ELR (cell line): ENCODE measurements around the gene CDH6.

Source experiments
- DNase-seq: peaks from one replicate; pipeline ENCODE4 v3.0.0-alpha.2; 2015; ENCODE audit warnings: low read depth

The CDH6 gene

DNA sequence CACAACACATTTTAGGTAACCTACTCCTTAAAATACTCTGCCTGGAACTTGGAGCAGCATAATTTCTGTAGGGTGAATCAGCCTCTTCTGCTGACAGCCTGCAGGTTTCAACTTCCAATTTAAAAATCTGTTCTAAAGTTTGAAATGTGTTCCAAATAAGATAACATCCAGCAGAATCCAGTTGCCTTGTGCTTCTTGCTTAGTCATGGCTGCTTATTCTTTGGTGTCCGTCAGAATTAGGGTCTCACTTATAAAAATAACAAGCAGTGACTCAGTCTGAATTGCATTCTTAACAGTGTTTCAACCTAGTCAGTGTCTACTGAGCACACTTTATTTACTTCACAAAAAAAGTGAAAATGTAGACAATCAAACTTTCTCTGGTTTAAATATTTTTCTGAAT lies 3.7 kb downstream of the CDH6 start:
- no peak for DNase-seq

DNA sequence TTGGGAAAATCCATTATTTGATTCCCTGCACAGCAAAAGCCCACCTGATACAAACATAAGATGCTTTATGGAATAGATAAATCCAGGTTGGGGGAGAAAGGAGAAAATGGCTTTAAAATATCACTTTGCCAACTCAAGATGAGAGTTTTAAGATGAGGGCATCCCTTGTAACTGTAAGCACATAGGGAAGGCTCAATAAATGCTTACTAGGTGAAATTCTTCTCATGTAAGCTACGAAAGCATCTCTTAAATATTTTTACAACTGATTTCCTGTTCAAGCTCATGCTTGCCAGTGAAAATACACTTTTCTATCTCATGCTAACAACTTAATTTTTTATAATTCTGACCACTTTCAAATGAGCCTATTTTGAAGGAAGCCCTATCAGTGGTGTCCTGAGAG lies 11.5 kb downstream of the CDH6 start:
- DNase-seq, result no peak

DNA sequence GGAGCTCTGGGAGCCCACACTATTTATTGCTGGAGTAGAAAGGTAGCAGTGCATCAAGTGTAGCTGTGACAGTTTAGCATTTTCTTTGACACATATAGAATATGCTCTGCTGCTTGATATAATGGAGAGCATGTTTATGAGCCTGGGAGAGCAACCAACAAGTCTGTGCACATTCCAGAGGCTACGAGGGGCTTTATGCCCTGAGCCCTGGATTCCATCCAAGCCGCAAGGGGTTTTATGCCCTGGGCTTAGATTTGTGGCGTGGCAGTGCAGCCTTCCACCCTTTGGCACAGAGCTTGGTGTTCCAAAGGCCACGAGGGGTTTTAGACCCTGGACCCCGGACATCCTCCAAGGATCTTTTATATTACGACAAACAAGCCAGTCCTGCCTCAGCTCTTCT lies 14.6 kb downstream of the CDH6 start:
- no peak for DNase-seq

DNA sequence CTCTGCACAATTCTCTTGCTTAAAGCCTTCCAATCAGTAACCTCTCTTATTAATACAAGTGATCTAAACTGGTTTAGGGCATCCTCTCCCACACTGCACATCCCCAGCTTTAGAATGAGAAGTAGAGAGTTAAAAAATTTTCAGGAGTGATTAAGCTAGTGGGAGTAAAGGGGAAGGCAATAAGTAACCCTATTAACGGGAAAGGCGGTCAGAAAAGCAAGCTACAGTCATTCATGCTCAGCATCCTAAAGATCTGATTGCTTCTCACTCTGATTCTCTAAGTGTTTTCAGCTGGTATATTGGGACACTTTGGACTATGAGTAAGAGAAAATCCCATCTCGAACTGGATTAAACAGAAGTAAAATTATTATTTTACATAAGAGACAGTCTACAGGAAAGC lies 15.8 kb downstream of the CDH6 start:
- no peak for DNase-seq

DNA sequence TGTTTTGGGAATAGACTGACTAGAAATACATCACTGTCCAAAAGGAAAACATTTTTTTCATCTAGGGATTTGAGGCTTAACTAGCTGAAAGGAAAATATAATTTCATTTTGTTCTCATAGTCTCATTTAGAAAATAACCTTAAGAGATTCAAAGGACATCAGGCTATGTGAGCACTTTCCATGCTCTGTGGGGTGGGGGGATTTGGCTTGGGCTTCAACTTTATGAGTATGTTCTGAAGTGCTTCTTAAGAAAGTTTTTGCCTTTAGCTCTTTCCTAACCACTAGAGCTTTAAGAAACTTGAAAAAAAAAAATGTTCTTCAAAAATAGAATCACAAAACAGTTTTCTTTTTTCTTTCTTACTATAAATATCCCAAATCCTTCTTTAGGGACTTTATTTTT lies 17.6 kb downstream of the CDH6 start:
- DNase-seq, result no peak

DNA sequence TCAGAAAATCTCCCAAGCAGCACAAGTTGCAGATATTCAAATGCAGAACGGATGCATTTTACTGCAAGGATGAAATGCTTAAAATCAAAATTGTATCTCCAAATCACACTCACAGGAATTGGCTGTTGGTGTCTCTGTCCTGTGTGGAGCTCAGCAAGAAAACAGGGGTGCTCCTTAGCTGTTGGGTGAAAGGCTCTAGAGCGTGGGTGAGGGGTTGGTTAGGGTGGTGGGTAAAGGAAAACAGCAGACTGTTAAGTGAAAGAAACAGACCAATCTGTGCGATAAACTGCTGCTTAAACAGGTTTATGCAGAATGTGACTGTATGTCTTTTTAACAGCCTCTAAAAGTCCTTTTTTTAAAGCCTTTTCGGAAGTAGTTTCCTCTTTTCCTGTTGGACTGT lies 19.8 kb downstream of the CDH6 start:
- DNase-seq, result no peak

DNA sequence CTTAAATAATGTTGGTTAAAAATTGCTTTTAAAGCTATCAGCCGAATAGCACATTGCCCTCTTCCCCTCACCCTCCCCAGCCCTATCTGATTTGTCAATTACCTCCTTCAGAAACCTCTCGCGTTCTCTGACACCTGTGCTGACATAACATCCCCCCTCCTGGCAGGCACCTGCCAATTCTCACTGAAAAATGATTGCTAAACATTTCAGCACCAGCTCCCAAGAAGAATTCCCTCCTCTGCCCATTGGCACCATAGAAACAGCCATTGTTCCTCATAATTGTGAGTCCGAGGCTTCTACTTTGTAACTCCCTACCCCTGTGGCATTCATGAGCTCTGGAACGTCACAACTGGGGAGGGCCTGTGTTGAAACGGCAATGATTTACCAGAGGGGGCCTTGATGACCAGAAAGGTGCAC lies 20.2 kb downstream of the CDH6 start:
- DNase-seq, result no peak

DNA sequence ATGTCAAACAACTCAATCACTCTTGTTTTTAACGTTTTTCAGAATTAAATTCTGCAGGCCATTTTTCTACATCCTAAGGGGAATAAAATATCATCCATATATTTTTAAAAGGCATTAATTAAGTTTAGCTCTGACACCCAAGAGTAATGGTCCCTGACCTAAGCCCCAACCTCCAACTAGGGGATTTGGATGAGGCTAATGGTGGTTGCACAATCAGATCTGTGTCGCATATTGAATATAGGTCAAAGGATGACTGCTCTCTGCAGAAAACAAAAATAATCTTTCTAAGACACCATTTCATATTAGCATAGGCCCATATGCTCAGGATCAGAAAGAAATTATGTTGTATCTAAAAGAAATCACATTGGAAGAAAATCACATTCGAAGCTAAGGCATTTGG lies 20.7 kb downstream of the CDH6 start:
- DNase-seq, result no peak

DNA sequence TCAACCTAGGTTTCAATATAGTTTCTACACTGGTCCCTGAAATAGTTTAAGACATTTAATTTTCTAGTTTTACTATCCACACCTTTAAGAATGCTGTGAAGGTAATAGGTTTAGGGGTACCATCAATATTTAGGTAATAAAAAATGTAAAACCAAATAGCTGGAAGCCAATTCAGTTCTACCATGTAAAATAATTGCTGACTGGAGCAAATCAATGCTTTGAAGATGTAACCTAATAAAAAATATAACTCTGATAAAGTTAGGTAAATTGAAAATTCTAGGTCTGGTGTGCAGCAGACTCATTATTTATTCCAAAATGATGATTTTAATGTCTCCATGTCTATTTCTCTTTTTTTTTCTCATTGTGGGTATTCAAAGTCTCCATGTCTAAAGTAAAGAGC lies 21.8 kb downstream of the CDH6 start:
- DNase-seq, result no peak

DNA sequence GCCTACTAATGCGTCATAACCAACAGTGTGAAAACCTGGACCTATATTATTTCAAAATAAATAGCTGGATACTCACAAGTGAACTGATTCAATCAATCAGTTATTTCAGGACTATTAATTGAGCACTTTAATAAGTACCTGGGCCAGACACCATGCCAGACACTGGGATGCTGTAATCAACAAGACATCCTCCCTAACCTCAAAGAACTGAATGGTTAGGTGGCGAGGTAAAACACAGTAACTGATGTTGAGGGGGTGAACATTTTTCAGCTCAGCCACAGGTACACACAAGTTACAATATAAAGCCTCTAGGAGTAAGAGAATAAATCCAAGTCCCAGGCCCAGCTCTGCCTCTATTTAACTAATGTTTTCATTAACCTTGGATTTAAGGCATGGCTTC lies 24.0 kb downstream of the CDH6 start:
- DNase-seq, result no peak

DNA sequence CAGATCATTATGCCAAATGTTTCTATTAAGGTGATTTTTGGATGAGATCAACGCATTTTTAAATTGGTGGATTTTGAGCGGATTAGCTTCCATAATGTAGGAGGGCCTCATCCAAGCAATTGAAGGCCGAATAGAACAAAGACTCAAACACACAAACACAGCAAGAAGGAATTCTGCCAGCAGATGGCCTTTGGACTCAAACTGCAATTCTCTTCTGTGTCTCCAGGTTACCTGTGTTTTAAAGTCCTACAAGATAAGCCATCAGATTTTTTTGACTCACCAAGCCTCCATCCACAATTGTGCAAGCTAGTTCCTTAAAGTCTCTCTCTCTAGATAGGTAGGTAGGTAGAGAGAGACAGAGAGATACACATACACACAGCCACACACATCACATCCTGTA lies 25.5 kb downstream of the CDH6 start:
- no peak for DNase-seq

DNA sequence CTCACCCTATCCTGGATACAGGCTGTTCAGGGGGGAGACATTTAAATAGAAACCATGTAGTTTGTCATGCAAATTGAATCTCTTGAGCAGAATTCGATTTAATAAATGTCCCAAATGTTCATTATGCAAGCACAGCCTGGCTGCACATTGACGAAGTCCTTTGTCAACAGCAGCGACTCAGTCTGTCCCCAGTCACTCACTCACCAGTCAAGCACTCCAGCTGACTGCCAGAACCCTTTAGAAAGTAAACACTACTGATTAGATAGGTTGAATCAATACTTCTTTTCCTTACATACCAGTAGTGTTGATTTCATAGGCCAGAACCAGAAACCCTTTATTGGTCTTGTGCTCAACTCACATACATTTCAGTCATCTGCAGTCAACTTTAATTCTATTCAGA lies 27.5 kb downstream of the CDH6 start:
- DNase-seq, result no peak

DNA sequence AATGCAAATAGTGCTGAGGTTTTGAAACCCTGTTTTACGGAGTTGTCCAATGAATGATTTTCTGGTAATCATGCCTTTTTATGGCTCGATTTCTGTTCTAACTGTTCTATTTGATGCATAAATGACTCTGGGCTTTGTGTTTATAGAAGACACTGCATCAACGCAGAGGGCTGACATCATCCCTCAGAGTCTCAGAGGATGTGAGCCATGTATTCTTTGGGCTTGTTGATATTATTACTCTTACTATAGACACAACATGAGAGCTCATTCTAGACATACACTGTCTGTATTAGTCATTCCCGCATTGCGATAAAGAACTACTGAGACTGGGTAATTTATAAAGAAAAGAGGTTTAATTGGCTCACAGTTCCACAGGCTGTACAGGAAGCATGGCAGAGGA lies 31.6 kb downstream of the CDH6 start:
- peak; percentile 1 for DNase-seq

DNA sequence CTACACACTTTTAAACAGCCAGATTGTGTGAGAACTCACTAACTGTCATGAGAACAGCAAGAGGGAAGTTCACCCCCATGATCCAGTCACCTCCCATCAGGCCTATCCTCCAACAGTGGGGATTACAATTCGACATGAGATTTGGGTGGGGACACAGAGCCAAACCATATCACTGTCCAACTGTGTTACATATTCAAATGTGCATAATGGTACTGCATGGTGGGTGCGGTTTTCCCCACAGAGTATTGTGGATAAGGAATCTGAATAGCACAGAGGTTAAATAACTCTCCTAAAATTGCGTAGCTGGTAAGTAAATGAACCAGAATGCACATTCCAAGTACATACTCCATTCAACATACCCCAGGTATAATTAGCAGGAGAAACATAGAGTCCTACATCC lies 32.1 kb downstream of the CDH6 start:
- no peak for DNase-seq

DNA sequence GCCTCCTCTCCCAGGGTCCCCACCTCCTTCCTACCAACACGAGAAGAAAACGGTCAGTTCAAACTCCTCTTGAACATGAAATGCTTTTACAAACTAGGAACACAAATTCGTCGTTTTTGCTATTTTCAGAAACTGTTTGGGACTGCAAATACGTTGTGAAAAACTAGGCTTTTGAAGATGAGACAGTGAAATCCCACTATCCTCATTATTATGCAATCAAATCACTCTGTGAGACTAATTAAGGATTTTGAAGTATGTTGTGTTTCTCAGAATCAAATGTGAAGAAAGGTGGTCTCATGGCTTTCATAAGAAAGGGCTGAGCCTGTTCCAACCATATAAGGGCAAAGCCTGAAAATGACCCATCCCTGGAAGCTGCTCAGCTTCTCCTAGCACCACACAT lies 33.2 kb downstream of the CDH6 start:
- no peak for DNase-seq

DNA sequence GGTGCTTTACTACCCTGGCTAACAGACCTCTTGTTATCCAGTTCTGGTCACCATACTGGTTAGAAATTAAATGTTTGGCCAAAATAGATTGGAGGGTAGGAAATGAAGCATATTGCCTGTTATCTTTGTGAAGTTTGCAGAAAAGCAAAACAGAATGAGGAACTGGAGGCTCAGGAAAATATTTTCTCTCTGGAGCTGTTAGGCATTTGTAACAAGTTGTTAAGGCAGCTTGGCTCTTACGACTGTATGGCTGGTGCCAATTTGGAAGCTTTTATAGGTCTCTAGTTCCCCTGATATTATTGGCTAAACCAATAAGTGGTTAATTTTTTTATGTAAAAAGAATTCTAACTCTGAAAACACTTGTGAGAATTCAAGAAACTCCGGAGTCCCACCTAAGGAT lies 35.8 kb downstream of the CDH6 start:
- no peak for DNase-seq

DNA sequence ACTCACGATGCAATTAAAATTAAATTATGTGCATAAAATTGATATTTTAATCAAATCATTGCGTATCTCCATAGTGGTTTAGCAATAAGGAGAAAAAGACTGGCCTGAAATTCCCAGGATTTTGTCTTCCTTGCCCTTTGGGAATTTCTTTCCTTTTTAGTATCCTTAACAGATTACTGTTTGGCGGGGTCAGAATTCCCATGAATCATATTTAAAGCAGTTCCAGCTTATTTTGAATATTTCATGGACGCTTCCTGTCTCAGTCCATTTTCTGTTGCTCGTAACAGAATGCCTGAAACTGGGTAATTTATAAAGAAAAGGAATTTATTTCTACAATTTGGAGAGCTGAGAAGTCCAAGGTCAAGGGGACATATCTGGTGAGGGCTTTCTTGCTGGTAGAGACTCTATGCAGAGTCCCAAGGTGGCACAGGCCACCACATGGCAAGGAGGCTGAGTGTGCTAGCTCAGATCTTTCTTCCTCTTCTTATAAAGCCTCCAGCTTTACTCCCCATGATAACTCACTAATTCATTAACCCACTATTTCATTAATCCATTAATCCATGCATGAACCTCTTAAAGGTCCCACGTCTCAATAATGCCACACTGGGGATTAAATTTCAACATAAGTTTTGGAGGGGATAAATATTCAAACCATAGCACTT lies 37.8 kb downstream of the CDH6 start:
- DNase-seq, result peak; percentile 14

DNA sequence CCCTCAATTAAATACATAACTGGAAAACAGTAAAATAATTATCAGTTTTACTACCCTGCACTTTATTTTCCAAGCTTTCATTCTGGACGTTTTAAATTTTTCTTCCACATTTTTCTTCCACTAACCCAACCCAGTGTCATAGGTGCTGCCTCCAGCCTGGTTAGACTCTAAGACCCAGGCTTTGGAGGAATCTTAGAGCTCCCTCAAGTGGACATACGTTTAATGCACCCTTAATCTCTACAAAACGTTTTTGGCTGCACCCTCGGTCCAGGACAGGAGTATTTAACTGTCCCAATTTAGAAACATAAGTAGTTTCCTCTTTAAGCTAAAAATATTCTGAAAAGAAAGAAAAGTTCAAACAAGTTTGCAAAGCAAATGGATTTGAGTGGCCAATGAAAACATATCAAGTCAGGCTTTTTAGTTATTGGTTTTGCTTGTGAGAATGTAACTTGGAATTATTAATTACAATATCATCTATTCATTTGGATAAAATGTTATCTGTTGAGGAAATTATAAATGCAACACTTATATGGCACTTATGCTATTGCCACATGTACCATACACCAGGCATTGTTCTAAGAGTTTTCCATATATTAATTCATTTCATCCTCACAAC lies 38.9 kb downstream of the CDH6 start:
- DNase-seq, result peak; percentile 60

DNA sequence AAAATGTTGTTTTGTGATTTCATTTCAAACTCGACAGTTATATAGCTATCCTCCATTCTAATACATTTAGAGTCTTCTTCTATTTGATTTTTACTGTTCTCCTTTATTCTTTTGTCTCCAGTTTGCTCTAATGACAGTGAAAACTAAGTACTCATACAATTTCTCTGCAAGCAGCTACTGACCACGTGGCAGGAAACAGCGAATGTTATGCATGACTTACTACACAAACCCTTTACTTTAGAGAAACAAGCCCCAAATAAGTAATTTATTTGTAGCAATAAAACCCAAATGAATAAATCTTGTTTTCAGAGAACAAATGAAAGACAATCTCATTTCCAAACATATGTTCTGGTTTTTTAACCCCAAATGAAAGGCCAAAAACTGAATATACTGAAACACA lies 41.9 kb downstream of the CDH6 start:
- no peak for DNase-seq

DNA sequence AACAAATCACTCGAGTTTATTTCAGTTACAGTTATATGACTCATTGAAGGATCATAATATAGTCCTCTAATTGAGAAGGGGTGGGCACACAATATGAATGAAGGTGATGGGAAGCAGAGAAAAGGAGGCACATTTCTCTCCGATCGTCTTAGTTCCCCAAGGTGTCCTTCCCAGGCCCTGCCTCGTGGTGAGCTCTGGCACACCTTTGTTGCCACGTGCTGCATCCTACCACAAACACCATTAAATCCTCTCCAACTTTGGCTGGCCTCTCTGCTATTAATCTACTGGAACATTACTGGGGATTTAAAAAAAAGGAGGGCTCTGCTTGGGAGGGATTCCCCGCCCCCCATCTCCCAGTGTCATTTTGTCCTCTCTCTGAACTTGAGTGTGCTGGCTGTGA lies 42.9 kb downstream of the CDH6 start:
- DNase-seq, result no peak

DNA sequence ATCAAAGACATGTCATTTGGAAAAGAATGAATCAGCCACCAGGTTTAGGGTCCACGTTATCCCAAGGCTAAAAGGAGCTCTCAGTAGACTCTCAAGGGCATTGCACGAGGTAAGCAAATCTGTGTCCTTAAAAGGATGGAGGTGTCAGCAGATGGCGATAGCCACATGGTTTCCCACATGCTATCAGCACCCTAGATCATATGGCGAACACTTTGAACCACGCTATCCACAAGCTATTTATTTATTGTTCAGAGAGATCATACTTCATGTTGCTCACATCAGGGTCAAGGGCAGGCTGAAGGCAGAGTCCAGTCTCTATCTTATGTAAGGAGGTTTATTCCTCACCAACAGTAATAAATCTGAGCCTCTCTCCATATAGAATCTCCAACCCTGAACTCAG lies 43.7 kb downstream of the CDH6 start:
- DNase-seq, result peak; percentile 13

DNA sequence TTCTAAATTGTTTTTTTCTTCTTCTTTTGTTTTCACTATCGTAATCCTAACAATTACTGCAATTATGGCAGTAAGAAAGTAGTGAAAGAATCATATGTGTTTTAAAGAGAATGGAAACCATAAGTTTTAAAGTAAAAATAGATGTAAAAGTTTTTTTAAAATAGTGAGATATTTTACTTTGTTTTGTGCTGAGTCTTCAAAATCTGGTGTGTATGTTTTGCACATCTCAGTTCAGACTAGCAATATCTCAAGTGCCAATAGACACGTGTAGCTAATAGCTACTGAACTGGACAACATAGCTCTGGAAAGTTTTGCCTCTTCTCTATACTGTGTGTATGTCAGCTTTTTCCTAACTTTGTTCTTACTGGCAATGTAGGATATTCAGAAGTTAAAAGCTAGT lies 45.0 kb downstream of the CDH6 start:
- DNase-seq, result no peak

DNA sequence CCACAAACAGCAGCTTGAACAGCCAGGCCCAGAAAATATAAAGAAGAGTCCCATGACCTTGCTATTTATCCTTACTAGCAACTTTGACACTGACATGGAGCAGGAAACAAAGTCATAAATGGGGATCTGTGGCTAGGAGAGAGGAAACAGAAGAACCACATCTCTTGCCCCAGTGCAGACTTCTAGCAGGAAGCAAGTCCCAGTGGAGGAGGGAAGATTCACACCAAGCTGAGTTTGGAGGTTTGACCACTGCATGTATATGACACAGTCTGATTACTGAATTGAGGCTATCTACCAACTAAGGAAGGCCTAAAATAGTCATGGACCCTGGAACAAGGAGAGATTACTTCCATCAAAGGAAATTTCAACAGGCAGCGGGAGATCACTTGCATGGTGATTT lies 51.4 kb downstream of the CDH6 start:
- no peak for DNase-seq

DNA sequence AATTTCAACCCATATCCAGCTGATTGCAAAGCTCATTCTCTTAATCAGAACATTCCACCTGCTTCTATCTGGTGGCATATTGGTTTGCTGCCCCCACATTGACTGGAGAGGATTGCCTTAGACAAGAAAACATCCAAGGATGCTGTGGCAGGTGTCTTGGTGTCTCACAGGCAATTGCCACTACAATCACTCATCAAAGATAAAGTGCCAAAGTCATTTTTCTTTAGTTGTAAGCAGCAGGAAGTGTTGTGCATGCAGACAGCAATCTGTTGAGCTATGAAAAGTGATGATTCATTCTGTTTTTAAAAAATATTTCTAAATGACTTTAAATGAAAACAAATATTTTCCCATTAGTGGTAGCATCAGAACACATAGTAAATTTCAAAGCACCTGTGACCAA lies 53.9 kb downstream of the CDH6 start:
- DNase-seq, result no peak
